ENCODE results near the gene CNR2.
"Not testable (repeated sequence)": the region's sequence is repeated elsewhere in the genome, so short reads cannot be mapped to it uniquely, and the experiment has no call there.

The CNR2 gene

DNA sequence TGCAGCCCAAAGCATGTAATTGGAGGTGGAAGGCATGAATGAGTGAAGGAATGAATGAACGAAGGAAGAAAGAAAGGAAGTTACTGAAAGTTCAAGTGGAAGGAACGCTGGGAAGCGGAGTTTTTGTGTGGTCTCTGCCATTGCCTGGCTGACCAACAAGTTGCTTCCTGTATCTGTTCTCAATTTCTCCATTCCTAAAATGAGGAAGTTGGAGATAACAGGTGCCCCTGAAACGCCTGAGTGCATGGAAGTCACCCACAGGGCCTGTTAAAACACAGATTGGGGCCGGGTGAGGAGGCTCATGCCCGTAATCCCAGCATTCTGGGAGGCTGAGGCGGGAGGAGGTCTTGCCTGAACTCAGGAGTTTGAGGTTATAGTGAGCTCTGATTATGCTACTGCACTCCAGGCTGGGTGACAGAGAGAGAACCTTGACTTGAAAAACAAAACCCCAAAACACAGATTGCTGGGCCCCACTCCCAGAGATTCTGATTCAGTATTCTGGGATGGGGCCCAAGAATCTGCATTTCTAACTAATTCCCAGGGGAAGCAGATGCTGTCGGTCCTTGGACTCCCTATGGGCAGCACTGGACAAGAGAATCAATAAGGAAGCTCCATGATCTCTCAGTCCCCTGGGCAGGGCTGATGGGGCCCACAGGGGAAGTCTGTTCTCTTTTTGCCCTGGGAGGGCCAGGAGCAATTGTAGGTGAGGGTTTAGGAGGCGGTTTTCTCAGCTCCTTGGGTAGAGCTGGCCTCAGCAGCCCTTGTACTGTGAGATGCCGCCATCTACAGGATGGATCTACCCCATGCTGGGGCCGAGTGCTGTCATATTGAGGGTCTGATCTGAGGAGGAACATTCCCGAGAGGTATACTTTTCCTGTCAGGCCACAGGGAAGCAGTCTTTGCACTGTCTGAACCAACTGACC lies 3.3 kb upstream of the CNR2 start:
- peak; percentile 71 for DNase-seq

DNA sequence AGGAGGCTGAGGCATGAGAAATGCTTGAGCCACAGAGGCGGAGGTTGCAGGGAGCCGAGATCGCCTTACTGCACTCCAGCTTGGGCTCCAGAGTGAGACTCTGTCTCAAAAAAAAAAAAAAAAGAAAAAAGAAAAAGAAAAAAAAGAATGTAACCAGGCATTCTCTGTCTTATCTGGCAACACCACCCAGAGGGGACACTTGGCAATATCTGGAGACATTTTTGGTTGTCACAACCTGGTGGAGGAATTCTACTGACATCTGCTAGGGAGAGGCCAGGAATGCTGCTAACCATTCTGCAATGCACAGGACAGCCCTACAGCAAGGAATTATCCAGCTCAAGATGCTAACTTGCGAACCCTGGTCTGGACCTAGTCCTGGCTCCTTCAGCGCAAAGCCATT lies 2.3 kb upstream of the CNR2 start:
- no peak for DNase-seq

DNA sequence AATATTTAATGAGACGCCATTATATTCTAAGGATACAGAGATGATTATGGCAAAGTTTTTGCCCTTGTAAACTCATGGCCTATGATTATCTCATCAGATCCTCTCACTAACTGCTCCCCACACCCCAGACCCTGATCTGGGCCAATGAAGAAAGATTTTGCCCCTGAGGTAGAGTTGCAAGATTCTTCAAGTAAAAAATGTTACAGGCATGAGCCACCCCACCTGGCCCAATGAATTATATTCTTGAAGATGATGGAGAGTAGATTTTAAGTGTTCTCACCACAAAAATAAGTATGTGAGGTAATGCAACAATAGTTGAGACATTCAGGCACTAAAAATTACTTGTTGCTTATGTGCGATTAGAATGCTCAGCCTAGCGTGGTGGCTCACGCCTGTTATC lies 1.8 kb upstream of the CNR2 start:
- no peak for DNase-seq

DNA sequence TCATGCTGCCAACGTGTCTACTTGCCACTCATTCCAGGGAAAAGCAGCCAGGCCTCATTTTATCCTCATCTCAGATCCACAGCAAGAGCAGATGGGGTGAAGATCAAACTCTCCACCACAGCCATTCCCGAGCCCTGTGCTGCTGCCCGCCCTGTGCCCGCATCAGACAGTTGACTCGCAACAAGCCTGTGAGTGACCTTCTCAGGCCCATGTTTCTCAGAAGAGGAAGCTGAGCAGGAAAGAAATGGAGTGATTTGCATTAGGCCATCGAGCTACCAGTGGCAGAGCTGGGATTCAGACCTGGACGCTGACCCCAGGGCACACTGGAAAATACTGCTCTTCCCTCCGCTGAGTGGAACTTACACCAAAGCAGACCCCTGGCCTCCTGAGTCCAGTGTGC lies 1.2 kb downstream of the CNR2 start:
- DNase-seq = no peak

DNA sequence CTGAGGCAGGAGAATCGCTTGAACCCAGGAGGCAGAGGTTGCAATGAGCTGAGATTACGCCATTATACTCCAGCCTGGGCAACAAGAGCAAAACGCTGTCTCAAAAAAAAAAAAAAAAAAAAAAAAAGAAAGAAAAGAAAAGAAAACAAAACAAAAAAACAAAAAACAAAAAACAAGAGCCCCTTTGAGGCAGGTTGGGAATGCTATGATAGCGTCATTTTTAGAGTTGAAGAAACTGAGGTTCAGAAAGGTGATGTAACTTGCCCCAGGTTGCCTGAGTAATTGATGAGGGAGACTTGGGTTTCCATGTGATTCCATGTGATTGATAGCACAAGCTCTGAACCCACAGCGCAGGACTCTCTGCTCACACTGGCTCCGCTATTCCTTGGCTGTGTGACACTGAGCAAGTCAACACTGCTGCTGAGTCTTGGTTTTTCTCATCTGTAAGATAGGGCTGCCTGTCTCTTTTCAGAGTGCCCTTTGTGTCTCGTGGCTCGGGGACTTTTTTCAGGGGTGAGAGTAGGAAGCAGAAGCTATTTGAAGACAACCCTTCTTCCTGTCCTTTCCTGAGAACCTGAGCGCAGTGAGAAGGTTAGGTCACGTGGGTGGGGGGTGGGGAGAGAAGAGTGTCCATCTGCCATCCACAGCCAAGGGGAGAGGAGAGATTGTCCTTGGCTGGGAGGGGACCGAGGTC lies 2.5 kb downstream of the CNR2 start:
- no peak for DNase-seq

DNA sequence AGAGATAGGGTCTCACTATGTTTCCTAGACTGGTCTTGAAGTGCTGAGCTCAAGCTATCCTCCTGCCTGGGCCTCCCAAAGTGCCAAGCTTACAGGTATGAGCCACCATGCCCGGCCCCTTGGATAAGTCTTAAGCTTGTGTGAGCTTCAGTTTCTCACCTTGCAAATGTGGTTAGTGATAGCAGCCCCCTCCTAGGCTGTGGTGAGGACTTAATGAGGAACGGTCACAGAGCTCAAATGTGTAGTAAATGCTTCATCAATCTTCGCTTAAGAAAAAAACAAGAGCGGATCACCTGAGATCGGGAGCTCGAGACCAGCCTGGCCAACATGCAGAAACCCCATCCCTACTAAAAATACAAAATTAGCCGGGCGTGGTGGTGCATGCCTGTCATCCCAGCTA lies 3.0 kb downstream of the CNR2 start:
- no peak for DNase-seq

DNA sequence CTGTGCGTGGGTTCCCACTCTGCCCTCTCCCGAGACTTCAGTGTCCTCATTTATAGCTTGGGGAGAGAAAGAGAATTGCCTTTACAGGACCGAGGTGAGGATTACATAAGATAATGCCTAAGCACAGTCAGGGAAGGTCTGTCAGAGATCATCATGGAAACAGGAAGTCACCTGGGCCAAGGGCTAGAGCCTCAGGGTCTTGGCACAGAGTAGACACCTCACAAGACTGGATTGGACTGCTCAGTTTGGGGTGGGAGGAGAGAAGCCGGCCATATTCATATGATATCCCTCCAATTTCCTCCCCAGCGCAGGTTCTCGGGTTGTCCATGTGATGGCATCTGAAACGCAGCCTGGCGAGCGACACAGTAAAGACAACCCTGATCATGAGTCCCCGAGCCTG lies 3.8 kb downstream of the CNR2 start:
- no peak for DNase-seq

DNA sequence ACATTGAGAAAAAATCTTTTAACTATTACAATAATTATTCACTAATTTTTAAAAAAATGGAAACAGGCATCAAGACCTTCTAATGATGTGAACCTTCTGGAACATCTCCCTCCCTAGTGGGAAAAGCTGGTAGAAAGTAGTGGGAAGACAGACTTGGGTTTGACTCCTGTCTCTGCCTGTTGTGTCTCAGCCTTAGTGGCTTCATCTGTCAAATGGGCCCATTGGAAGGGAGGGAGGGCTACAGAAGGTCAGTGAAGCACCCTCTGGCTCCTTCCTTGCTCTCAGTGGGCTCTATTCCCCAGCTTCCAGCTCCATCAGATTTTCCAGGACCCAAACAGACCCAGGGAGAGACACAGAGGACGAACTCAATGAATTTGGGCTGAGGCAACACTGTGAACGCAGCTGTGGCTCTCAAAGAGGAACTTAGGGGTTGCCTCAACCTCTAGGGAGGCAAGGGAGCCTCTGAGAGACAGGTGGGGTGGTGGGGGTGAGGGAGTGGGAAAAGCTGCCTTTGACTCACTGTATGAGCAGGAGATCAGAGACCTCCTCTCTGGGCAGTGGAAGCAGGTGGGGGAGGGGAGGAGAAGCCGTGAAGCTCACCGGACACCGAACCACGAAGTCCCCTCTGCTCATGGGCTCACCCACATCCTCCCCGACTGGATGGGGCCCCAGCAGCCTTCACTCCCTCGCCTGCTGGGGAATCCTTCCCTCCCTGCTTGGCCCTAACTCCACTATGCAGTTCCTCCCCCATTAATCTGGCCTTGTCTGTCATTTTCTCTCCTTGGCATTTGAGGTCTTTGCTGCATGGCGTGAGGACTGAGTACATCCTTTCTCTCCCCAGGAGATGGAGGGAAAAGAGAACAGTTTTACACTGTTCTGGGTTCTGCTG lies 4.5 kb downstream of the CNR2 start:
- no peak for DNase-seq

DNA sequence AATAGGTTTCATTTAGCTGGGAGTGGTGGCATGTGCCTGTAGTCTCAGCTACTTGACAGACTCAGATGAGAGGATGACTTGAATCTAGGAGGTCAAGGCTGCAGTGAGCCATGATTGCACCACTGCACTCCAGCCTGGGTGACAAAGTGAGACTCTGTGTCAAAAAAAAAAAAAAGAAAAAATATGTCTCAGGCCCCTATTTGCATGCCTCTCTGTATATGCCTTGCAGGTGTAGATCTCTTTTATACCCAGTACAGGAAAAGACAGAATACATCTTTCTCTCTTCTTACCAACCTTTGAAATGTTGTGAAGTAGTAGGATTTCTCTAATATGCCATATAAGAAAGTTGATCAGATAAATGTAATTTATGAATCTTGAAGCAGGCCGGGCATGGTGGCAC lies 6.4 kb downstream of the CNR2 start:
- DNase-seq = no peak

DNA sequence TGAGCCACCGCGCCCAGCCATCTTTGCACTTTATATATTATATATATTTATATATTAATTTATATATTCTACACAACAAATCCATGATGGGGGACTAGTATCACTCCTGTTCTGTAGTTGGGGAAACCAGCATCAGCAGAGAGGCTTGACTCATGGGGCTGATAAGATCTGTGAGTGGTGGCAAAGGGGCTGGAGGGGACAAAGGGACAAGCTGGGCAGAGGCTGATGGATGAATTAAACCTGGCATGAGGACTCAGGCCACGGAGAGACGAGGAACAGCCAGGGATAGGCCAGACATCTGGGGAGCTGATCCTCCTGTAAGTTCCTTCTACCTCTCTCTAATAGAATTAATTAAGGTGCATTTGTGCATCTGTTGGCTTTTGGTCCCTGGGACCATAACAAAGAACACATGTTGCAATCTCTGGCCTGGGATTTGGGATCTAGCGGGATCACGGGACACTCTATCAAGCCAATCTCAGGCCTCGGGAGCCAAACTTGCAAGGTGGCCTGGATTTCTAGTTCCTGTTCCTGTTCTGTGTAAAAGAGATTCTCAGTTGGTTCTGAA lies 7.6 kb downstream of the CNR2 start:
- no peak for DNase-seq

DNA sequence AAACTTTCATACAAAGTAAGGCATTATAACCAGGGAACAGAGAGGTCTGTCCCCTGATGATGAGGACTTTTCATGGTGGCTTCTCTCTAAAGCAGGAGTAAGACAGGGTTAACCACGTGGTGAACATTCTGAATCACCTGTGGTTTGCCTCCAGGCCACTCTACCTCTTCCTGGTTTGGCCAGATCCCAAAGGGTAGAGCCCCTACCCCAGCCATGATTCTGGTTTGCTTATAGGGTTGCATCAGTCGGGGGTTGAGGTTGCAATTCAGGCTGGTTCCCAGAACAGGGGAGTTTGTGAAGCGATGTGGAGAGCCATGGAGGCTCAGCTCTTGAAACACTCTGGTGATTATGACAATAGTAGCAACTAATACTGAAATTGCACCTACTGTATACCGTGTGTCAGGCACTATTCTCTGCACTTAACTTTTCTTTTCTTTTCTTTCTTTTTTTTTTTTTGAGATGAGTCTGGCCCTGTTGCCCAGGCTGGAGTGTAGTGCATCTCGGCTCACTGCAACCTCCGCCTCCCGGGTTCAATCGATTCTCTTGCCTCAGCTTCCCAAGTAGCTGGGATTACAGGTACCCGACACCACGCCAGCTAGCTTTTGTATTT lies 8.3 kb downstream of the CNR2 start:
- DNase-seq = no peak

DNA sequence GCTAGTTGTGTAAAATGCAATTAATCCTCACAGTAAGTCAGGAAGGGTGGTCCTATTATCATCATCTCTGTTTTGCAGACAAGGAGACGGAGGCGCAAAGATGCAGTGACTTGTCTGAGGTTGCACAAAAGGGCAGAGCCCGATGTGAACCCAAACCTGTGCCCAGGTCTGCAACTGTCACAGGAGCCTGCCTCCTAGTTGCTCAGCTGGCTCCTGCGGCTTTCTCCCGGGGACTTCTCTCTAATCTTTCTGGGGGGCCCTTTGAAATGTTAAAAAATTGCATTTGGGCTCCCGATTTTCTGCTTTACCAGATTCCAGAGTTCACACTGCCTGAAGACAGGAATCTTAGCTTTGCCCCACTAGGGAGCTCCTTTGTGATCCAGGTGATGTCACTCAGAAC lies 9.4 kb downstream of the CNR2 start:
- DNase-seq = no peak

DNA sequence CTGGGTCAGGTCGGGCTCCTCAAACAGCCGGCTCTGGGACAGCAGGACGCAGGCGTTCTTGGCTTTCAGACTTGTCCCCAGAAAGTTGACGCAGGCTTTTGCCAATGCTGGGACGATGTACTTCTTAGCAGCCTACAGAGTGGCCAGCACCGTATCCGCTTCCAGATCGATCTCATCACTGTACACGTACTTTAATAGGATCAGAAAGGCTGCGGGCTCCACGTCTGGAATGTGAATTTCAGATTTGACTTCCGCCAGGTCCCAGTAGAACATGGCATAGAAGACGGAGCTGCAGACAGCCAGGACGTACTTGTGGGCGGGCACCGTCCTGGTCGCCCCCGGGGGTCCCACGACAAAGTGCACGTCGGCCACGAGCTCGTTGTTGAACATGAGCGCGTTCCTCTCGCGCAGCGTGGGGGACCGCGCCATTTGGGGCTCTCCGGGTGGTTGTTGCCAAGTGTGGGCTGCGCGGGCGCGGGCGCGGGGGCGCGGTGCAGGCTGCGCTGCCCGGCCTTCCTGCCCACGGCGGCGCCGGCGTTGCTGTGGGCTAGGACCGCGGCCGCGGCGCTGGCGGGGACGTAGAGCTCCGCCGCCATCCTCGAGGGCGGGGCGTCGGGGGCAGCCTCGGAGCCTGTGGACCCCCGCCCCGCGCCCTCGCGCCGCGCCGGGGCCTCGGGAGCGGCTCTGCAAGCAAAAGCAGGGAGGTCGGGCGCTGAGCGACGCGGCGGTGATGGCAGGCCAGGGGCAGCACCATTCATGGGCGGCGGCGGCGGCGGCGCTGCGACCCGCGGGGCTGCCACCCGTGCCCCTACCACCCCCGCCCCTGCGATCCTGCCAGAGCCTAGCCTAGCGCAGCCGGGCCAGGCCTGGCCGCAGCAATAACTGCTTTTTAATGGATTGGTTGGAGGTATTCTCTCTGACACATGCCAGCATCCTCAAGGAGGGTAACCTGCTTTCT lies 10.6 kb downstream of the CNR2 start:
- DNase-seq = no peak

DNA sequence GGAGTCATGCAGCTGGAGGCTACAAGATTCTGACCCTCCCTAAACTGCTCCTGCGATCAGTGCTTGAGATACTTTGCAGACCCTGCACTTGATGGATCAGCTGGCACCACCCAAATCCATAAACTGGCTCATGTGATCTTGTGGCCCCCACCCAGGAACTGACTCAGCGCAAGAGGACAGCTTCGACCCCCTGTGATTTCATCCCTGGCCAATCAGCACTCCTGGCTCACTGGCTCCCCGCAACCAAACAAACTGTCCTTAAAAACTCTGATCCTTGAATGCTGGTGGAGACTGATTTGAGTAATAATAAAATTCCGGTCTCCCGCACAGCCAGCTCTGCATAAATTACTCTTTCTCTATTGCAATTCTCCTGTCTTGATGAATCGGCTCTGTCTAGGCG lies 13.1 kb downstream of the CNR2 start:
- not testable (repeated sequence) for DNase-seq

DNA sequence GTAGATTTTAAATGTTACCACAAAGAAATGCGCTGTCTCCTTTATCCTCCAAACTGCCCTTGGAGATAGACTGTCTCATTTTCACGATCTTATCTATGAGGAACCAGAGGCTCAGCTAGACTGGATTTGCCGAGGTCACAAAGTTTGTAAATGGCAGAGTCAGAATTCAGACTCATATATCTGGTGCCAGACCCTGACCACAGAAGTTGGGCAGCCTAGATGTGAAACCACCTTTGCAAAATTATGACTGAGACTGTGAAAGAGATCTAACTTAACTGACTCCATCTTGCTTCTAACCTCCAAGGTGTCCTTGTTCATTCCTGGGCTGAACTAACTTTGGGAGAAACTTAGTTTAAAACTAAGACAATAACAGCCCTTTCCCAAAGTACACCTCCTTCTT lies 14.1 kb downstream of the CNR2 start:
- no peak for DNase-seq

DNA sequence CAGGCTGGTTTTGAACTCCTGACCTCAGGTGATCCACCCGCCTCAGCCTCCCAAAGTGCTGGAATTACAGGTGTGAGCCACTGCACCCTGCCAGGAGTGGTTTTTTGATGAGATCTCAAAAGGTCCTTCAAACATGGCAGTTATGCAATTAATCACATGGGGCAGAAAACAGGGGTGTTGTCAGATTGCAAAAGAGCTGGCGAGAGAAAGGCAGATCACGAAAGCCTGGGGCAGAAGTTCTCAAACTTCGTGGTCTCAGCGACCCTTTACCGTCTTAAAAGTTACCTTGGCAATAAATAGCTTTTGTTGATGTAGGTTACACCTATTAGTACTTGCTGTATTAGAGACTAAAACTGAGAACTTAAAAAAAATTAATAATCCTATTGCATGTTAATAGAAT lies 16.1 kb downstream of the CNR2 start:
- DNase-seq = no peak

DNA sequence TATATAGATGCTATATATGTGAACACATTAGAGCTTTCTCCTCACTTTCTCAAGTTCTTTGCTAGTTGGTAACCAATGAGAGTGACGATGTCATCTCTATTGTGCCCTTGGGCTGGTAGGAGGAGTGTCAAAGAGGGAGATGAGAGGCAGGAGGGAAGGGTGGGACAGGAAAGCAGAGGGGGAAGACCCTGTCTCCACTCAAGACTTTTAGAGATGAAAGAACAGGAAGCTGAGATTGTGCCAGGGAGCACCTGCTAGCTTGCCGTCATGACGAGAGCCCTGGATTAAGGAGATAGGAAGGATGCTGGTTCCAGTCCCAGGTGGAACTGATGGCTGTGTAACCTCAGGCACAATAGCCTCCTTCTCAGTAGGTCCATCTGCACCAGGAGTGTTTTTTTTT lies 16.7 kb downstream of the CNR2 start:
- no peak for DNase-seq

DNA sequence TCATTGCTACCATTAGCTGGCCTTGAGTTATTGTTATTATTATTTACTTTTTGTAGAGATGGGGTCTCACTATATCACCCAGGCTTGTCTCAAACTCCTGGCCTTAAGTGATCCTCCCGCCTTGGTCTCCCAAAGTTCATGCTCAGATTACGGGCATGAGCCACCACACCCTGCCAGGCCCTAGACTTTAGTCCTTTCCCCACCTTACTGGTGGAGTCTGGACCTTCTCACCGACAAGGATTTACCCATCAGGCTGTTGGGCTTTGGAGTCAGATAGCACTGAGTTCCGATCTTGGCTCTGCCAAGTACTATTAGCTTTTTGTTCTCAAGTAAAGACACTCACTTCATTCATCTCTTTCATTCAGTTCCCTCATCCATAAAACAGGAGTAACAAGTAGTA lies 17.2 kb downstream of the CNR2 start:
- DNase-seq = no peak

DNA sequence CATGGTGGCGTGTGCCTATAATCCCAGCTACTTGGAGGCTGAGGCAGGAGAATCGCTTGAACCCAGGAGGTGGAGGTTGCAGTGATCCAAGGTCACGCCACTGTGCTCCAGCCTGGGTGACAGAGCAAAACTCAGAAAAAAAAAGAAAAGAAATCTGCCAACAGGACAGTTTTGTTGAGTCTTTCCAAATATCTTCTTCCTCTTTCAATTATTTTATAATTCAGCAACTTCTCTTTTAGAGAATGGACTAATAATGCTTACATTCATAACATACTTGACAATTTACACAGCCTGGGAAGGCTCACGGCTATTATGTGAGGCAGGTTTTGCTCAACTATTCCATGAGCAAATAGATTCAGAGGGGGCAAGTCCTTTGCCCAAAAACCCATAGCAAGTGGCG lies 18.1 kb downstream of the CNR2 start:
- DNase-seq = no peak

DNA sequence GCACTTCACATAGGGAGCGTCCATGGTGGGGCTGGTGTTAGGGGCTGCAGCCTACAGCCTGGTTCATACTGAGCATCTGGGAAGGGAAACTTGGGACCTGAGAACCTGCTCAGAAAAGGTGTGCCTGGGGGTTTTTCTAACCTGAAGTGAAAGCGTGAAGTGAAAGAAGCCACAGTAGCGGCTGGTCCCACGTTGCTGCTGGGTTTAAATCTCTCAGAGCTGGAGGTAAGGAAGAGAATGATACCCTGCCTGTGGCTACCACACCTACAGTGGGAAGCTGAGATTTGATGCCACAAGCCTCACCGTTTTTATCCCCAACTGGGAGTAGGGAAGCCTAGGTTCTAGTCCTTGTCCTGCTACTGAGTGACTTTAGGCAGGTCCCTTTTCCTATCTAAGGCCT lies 24.1 kb downstream of the CNR2 start:
- no peak for DNase-seq

DNA sequence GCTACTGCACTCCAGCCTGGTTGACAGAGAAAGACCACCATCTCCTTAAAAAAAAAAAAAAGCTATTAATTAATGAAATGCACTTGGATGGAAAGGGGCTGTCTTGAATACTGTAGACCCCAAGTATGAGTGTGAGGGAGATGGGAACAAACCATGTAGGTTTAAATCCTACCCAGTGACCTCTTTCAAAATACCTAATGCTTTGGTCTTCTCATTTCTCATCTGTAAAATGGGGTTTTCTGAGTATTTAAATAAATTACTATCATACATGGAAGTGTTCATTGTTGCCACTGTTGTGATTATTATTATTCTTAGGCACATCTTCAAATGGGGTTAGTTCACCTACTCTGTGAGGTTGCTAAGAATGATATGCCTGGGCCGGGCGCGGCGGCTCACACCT lies 27.9 kb downstream of the CNR2 start:
- DNase-seq = no peak

Measured in right forelimb (tissue), 1 donor.